NCI-H524 (cell line): Measurements from ENCODE around the gene NEDD4.
"Not testable (repeated sequence)": the region's sequence is repeated elsewhere in the genome, so short reads cannot be mapped to it uniquely, and the experiment has no call there.

Experiments
- DNase-seq, 2 experiments: peaks; one replicate each; lab custom pipeline; 2025; lab: John Stamatoyannopoulos, UW

The NEDD4 gene

GRCh38 chr15:55959744-55960447 is 33.5 kb downstream of the NEDD4 start:
- no peak for DNase-seq

- no peak for DNase-seq
These were observed 35.1 kb downstream of the NEDD4 start for GRCh38 chr15:55958349-55958748.

- DNase-seq: no peak
These were observed 38.4 kb downstream of the NEDD4 start for GRCh38 chr15:55954862-55955605.

GRCh38 chr15:55952501-55953274 is 40.7 kb downstream of the NEDD4 start:
- DNase-seq: not testable (repeated sequence)

- DNase-seq: not testable (repeated sequence)
These were observed 48.8 kb downstream of the NEDD4 start for GRCh38 chr15:55944606-55945005.

GRCh38 chr15:55942332-55942731 is 51.1 kb downstream of the NEDD4 start:
- no peak for DNase-seq

- no peak for DNase-seq
These were observed 56.4 kb downstream of the NEDD4 start for GRCh38 chr15:55937040-55937439.

GRCh38 chr15:55928955-55929354 is 64.5 kb downstream of the NEDD4 start:
- DNase-seq: peak; percentile 63 to 86

GRCh38 chr15:55921744-55922143 is 71.7 kb downstream of the NEDD4 start:
- DNase-seq: no peak

GRCh38 chr15:55917881-55918296 is 75.5 kb downstream of the NEDD4 start:
- peak in 1 of 2 experiments; percentile 47 for DNase-seq

- no peak for DNase-seq
These were observed 76.6 kb downstream of the NEDD4 start for GRCh38 chr15:55916666-55917409.

- no peak for DNase-seq
These were observed 77.4 kb downstream of the NEDD4 start for GRCh38 chr15:55915876-55916567.

GRCh38 chr15:55915221-55915620 is 78.2 kb downstream of the NEDD4 start:
- no peak for DNase-seq

GRCh38 chr15:55914446-55914845 is 79.0 kb downstream of the NEDD4 start:
- DNase-seq: no peak

GRCh38 chr15:55912982-55913381 is 80.4 kb downstream of the NEDD4 start:
- no peak for DNase-seq

- no peak for DNase-seq
These were observed 84.2 kb downstream of the NEDD4 start for GRCh38 chr15:55909036-55909811.

GRCh38 chr15:55907797-55908196 is 85.6 kb downstream of the NEDD4 start:
- no peak for DNase-seq

GRCh38 chr15:55902981-55903380 is 90.4 kb downstream of the NEDD4 start:
- DNase-seq: no peak

- no peak for DNase-seq
These were observed 93.4 kb downstream of the NEDD4 start for GRCh38 chr15:55900019-55900418.

- DNase-seq: no peak
These were observed 93.9 kb downstream of the NEDD4 start for GRCh38 chr15:55899537-55899936.
